ENCODE measurements around the gene BLM. TPM values are rescaled to one million over a fixed set of nuclear protein-coding genes. Genes with fewer than 3 reads are reported as not detected.

The BLM gene
- total and polyA plus RNA-seq, 2 of the 8 experiments (the other 6 are each of a cell fraction or from before 2014, with no cell fraction given), result 15.2 to 46.7 TPM

DNA sequence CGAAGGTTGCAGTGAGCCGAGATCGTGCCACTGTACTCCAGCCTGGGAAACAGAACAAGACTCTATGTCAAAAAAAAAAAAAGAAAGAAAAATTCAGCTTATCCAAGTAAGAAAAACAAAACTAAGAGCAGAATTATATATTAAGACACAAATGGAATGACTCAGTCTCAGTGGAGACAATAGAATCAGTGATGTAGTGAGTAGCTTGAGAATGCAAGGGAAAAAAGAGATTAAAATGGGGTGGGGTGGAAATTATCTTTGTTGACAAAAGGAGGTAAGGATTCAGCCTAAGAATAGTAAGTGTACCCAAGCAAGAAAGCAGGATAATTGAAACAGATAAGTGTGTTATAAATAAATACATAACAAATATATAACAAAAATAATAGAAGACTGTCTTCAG is 70.7 kb downstream of the BLM start:
- no peaks in the 10 kb centered on the region for H3K4me1 ChIP-seq (replicated peaks in 1 of 4; ENCODE audit: control insufficient read depth in 3 of 4, insufficient read depth in 4 of 4, low read length in 3 of 4)
- H4K8ac ChIP-seq (ENCODE audit: extremely low read depth, insufficient read depth, low read length), result no peak overlapping the region
- no peak overlapping the region for H2BK12ac ChIP-seq (ENCODE audit: low read depth, low read length)
- no peaks in the 10 kb centered on the region for H3K27me3 ChIP-seq (replicated peaks in 1 of 4; ENCODE audit: control insufficient read depth in 3 of 4, extremely low read depth in 1 of 4, insufficient read depth in 3 of 4, low read length in 3 of 4)
- DNase-seq (ENCODE audit: low read depth in 1 of 2, low spot score in 2 of 2), result no peak
- H3K9ac ChIP-seq (replicated peaks in 1 of 4; ENCODE audit: extremely low read depth in 1 of 4, low read depth in 3 of 4, low read length in 3 of 4), result no peak overlapping the region
- H3K23me2 ChIP-seq (ENCODE audit: low read depth, low read length), result no peaks in the 10 kb centered on the region
- H3K23ac ChIP-seq (ENCODE audit: insufficient read length), result no peak overlapping the region
- no peak overlapping the region for H3K27ac ChIP-seq (ENCODE audit: low read depth, low read length)
- ChIA-PET CTCF (ENCODE audit: partially characterized antibody) (no interaction called here), POLR2A (ENCODE audit: partially characterized antibody) (interaction anchor here (0.7 kb wide), 1 partner anchor 50 kb away, joined by 3 read pairs; no protein-coding TSS in a partner anchor)
- no peak overlapping the region for H2AFZ ChIP-seq (ENCODE audit: low read length)
- no peak overlapping the region for H3K18ac ChIP-seq (ENCODE audit: extremely low read depth, low read length)
- H2BK120ac ChIP-seq (replicated peaks; ENCODE audit: low read depth, low read length), result no peak overlapping the region
- H3K9me3 ChIP-seq (ENCODE audit: insufficient read depth in 2 of 2, low read depth in 1 of 2, low read length in 1 of 2), result no peaks in the 10 kb centered on the region
- no peaks in the 10 kb centered on the region for H3K79me1 ChIP-seq (ENCODE audit: low read depth, low read length)
- FAIRE-seq, result no peak
- no peak overlapping the region for H3K4ac ChIP-seq (replicated peaks; ENCODE audit: insufficient read length, low read depth, low read length)
- WGBS, 2 experiments (ENCODE audit: extremely low coverage in 1 of 2, insufficient coverage in 1 of 2, insufficient read length in 1 of 2, insufficient replicate concordance in 2 of 2, low coverage in 1 of 2, low lambda C conversion rate in 2 of 2, missing lambda C conversion rate in 1 of 2), result 93% methylated on average over 3 of the region's 3 CpGs; no CpG with 5 or more reads in 1 of the 2 experiments
- H2BK20ac ChIP-seq (ENCODE audit: low read length), result no peak overlapping the region
- H3K14ac ChIP-seq (ENCODE audit: insufficient read length), result no peak overlapping the region
- peaks cover 7 to 45% (median 27%) of the 10 kb centered on the region in 4 experiments for H3K36me3 ChIP-seq (ENCODE audit: control insufficient read depth in 2 of 4, insufficient read depth in 4 of 4, low read length in 3 of 4)
- H2BK15ac ChIP-seq (ENCODE audit: low read length), result no peak overlapping the region
- no peak overlapping the region for H2AK5ac ChIP-seq (ENCODE audit: low read depth, low read length)
- no peak overlapping the region for H4K5ac ChIP-seq (ENCODE audit: insufficient read length, low read depth, low read length)
- no peaks in the 10 kb centered on the region for H3K79me2 ChIP-seq (ENCODE audit: control insufficient read depth in 1 of 2, insufficient read depth in 2 of 2, low read length in 2 of 2)
- H3K4me3 ChIP-seq (ENCODE audit: extremely low read depth in 1 of 4, insufficient read depth in 2 of 4, low read depth in 3 of 4, low read length in 4 of 4), result no peak overlapping the region
- no peak overlapping the region for H4K91ac ChIP-seq (replicated peaks; ENCODE audit: insufficient read length, low read length)
- H4K20me1 ChIP-seq (replicated peaks in 1 of 2; ENCODE audit: control insufficient read depth in 1 of 2, insufficient read depth in 2 of 2, low read length in 2 of 2), result peaks cover 1 to 2% of the 10 kb centered on the region in 2 experiments
- H3K56ac ChIP-seq (replicated peaks; ENCODE audit: insufficient read length, low read depth, low read length), result no peak overlapping the region
- no peak overlapping the region for H2BK5ac ChIP-seq (ENCODE audit: low read depth, low read length)
- H3K4me2 ChIP-seq (ENCODE audit: insufficient read depth in 1 of 2, low read depth in 2 of 2, low read length in 2 of 2), result no peak overlapping the region
- TF ChIP-seq EGR1 (IDR thresholded peaks at IDR 0.05; ENCODE audit: borderline replicate concordance, low read depth, low read length) (no peak), RXRA (IDR thresholded peaks at IDR 0.05; ENCODE audit: insufficient read depth, low read depth, low read length) (no peak), CBX5 (IDR thresholded peaks at IDR 0.05; ENCODE audit: low read depth, low read length) (no peak), EP300 (IDR thresholded peaks at IDR 0.05; ENCODE audit: borderline replicate concordance in 1 of 2, low read depth in 2 of 2, low read length in 2 of 2) (no peak), KDM1A (IDR thresholded peaks at IDR 0.05; ENCODE audit: borderline replicate concordance, low read length) (no peak)

All from H1 (cell line).